Thyroid gland (tissue), 4 donors: ENCODE measurements around the gene FARP2. TPM values are rescaled to one million over a fixed set of nuclear protein-coding genes. Genes with fewer than 3 reads are reported as not detected.
A peak's percentile ranks its signal among the peaks of the same experiment; 100 is the strongest.

Source experiments
- DNase-seq, 2 donors: peaks; one replicate each; pipeline ENCODE4 v3.0.0-alpha.2; 2019
- H3K27ac ChIP-seq, 3 donors: fragments of 200-600 bp; sonication (generic); 1 replicate in 2 of 3; 2 replicates in 1 of 3; pipeline ENCODE4 v1.5.1; 2016 to 2019; ENCODE audit warnings: mild to moderate bottlenecking in 1 of 3, moderate library complexity in 1 of 3
- H3K27me3 ChIP-seq: fragments of 200-600 bp; sonication (generic); one replicate; pipeline ENCODE4 v1.5.1; 2019
- H3K36me3 ChIP-seq, 2 donors: fragments of 200-600 bp; sonication (generic); one replicate each; pipeline ENCODE4 v1.5.1; 2016 to 2019
- H3K4me1 ChIP-seq, 2 donors: fragments of 200-600 bp; sonication (generic); one replicate each; pipeline ENCODE4 v1.5.1; 2017 to 2019
- H3K4me3 ChIP-seq, 3 donors: fragments of 200-600 bp; sonication (generic); replicated peaks in 1 of 3; 1 replicate in 2 of 3; 2 replicates in 1 of 3; pipeline ENCODE4 v1.5.1; 2016; ENCODE audit warnings: mild to moderate bottlenecking in 1 of 3
- H3K9me3 ChIP-seq: fragments of 200-600 bp; sonication (generic); one replicate; pipeline ENCODE4 v1.5.1; 2017
- POLR2A ChIP-seq, 2 donors: fragments of 450-650 bp; IDR thresholded peaks; one replicate each; pipeline ENCODE4 v1.6.1; 2017; ENCODE audit warnings: antibody characterized with exemption in 2 of 2, mild to moderate bottlenecking in 2 of 2, moderate library complexity in 1 of 2
- WGBS, 2 donors: methylation state at CpG; one replicate each; pipeline ENCODE4 v1.1.5; 2017; 5-methylcytosine and 5-hydroxymethylcytosine counted together
- intact Hi-C: fragments of 100-400 bp; cut with DNase I; formaldehyde crosslinking; loops from one replicate; pipeline ENCODE4 v1.15.1; 2023
- total RNA-seq, 4 donors: library from RNA; depleted of rRNA; stranded (reverse); fragments of >200 nt; gene quantifications; one replicate each; pipeline ENCODE4 v1.2.3, GENCODE V29; 2016
- TF ChIP-seq, protein P1 (sequence below), 6 experiments: fragments of 200-600 bp in 3 of 6; fragments of 450-650 bp in 3 of 6; sonication (generic) in 3 of 6; IDR thresholded peaks; one replicate each; pipeline ENCODE4 v1.5.1; 2016 to 2019; ENCODE audit warnings: antibody characterized with exemption in 6 of 6, mild to moderate bottlenecking in 2 of 6, inconsistent platforms in 1 of 6, moderate library complexity in 1 of 6

The FARP2 gene
- total RNA-seq, 4 donors from 2014 or later: 16.9 to 24.1 (median 20.3) TPM

GRCh38 chr2:241500431-241500975, 144.4 kb downstream of the FARP2 start:
- 94 to 95% methylated on average over 12 of the region's 12 CpGs for WGBS, 2 donors
- no peak for TF ChIP-seq POLR2A (IDR thresholded peaks at IDR 0.05)
- TF ChIP-seq, protein P1, sequence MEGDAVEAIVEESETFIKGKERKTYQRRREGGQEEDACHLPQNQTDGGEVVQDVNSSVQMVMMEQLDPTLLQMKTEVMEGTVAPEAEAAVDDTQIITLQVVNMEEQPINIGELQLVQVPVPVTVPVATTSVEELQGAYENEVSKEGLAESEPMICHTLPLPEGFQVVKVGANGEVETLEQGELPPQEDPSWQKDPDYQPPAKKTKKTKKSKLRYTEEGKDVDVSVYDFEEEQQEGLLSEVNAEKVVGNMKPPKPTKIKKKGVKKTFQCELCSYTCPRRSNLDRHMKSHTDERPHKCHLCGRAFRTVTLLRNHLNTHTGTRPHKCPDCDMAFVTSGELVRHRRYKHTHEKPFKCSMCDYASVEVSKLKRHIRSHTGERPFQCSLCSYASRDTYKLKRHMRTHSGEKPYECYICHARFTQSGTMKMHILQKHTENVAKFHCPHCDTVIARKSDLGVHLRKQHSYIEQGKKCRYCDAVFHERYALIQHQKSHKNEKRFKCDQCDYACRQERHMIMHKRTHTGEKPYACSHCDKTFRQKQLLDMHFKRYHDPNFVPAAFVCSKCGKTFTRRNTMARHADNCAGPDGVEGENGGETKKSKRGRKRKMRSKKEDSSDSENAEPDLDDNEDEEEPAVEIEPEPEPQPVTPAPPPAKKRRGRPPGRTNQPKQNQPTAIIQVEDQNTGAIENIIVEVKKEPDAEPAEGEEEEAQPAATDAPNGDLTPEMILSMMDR (IDR thresholded peaks at IDR 0.05): no peak
- Histone ChIP-seq H3K9me3 (no peaks in the 10 kb centered on the region), H3K27ac (no peak overlapping the region), H3K36me3 (peaks cover under 1 to 25% of the 10 kb centered on the region in 2 donors), H3K4me1 (peaks cover 15 to 21% of the 10 kb centered on the region in 2 donors), H3K4me3 (no peak overlapping the region), H3K27me3 (no peaks in the 10 kb centered on the region)
- intact Hi-C loops: loop anchor here (10.0 kb wide), 1 partner anchor 194 kb away; no protein-coding TSS in a partner anchor
- DNase-seq: no peak

GRCh38 chr2:241501099-241501541, 145.0 kb downstream of the FARP2 start:
- TF ChIP-seq POLR2A (IDR thresholded peaks at IDR 0.05): no peak
- TF ChIP-seq, protein P1 (IDR thresholded peaks at IDR 0.05): no peak
- intact Hi-C loops: loop anchor here (10.0 kb wide), 1 partner anchor 194 kb away; no protein-coding TSS in a partner anchor
- 54 to 85% methylated on average over 10 to 11 of the region's 12 CpGs for WGBS, 2 donors
- Histone ChIP-seq H3K4me3 (no peak overlapping the region), H3K4me1 (peaks cover 17 to 27% of the 10 kb centered on the region in 2 donors), H3K9me3 (no peaks in the 10 kb centered on the region), H3K36me3 (peaks cover 0 to 20% of the 10 kb centered on the region in 2 donors), H3K27me3 (no peaks in the 10 kb centered on the region), H3K27ac (no peak overlapping the region)
- peak in 1 of 2 donors; percentile 29 for DNase-seq

- Histone ChIP-seq H3K9me3 (no peaks in the 10 kb centered on the region), H3K27me3 (no peaks in the 10 kb centered on the region), H3K27ac (no peak overlapping the region), H3K4me3 (no peak overlapping the region), H3K4me1 (peaks cover 19 to 31% of the 10 kb centered on the region in 2 donors), H3K36me3 (peaks cover 0 to 16% of the 10 kb centered on the region in 2 donors)
- intact Hi-C loops: loop anchor here (10.0 kb wide), 1 partner anchor 193 kb away; no protein-coding TSS in a partner anchor
- TF ChIP-seq, protein P1 (IDR thresholded peaks at IDR 0.05): no peak
- no peak for TF ChIP-seq POLR2A (IDR thresholded peaks at IDR 0.05)
- WGBS, 2 donors: 41 to 80% methylated on average over 17 of the region's 17 CpGs
- DNase-seq: peak; percentile 69
Observed at GRCh38 chr2:241501551-241501950, 145.5 kb downstream of the FARP2 start.

DNA sequence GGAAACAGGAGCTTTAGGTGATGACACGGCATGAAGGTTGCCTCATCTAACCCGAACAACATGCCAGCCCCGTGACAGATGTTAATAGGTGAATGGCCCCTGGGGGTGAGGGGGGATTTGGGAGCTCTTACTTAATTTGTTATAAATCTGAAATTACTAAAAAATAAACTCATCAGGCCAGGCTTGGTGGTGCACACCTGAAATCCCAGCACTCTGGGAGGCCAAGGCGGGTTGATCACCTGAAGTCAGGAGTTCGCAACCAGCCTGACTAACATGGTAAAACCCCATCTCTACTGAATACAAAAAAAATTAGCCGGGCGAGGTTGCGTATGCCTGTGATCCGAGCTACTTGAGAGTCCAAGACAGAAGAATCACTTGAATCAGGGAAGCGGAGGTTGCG, 146.2 kb downstream of the FARP2 start:
- Histone ChIP-seq H3K27me3 (no peaks in the 10 kb centered on the region), H3K27ac (no peak overlapping the region), H3K36me3 (peaks cover 0 to 10% of the 10 kb centered on the region in 2 donors), H3K9me3 (no peaks in the 10 kb centered on the region), H3K4me1 (peaks cover 26 to 38% of the 10 kb centered on the region in 2 donors), H3K4me3 (no peak overlapping the region)
- DNase-seq: no peak
- no peak for TF ChIP-seq POLR2A (IDR thresholded peaks at IDR 0.05)
- TF ChIP-seq, protein P1 (IDR thresholded peaks at IDR 0.05): no peak
- 87 to 95% methylated on average over 11 of the region's 11 CpGs for WGBS, 2 donors
- intact Hi-C loops: loop anchor here (10.0 kb wide), 1 partner anchor 193 kb away; no protein-coding TSS in a partner anchor

GRCh38 chr2:241503776-241504392, 147.8 kb downstream of the FARP2 start:
- no peak for DNase-seq
- Histone ChIP-seq H3K4me1 (peaks cover 29 to 41% of the 10 kb centered on the region in 2 donors), H3K27ac (no peak overlapping the region), H3K27me3 (no peaks in the 10 kb centered on the region), H3K36me3 (peaks cover 0 to 2% of the 10 kb centered on the region in 2 donors), H3K4me3 (no peak overlapping the region), H3K9me3 (no peaks in the 10 kb centered on the region)
- intact Hi-C loops: loop anchor here (10.0 kb wide), 1 partner anchor 191 kb away; no protein-coding TSS in a partner anchor
- WGBS, 2 donors: 86 to 87% methylated on average over 10 of the region's 12 CpGs
- TF ChIP-seq, protein P1 (IDR thresholded peaks at IDR 0.05): no peak
- no peak for TF ChIP-seq POLR2A (IDR thresholded peaks at IDR 0.05)
